PFSK-1 (cell line): Measurements from ENCODE around the gene THEM4.

Source experiments
- FOXP2 ChIP-seq: optimal IDR thresholded peaks from 2 replicates; pipeline ENCODE3; 2011; ENCODE audit warnings: borderline replicate concordance, control low read depth, inconsistent platforms; ENCODE audit not compliant: insufficient read depth; ENCODE audit errors: extremely low read length, extremely low read depth
- POLR2AphosphoS5 ChIP-seq: IDR thresholded peaks from 2 replicates; pipeline ENCODE4 v1.6.1; 2012; ENCODE audit warnings: low read depth, mild to moderate bottlenecking, control low read depth, low read length, moderate library complexity
- REST ChIP-seq, 2 experiments: IDR thresholded peaks; 2 replicates each; pipeline versions ENCODE4 v1.6.1 to v1.8.0; 2011 to 2012; ENCODE audit warnings: low read depth in 2 of 2, low read length in 2 of 2, control low read depth in 1 of 2, inconsistent platforms in 1 of 2, mild to moderate bottlenecking in 1 of 2, moderate library complexity in 1 of 2; ENCODE audit not compliant: insufficient read depth in 1 of 2
- SIN3A ChIP-seq: IDR thresholded peaks from 2 replicates; pipeline ENCODE4 v1.6.1; 2012; ENCODE audit warnings: mild to moderate bottlenecking, low read length, moderate library complexity, borderline replicate concordance; ENCODE audit not compliant: insufficient read depth
- TAF1 ChIP-seq: IDR thresholded peaks from 2 replicates; pipeline ENCODE4 v1.6.1; 2012; ENCODE audit warnings: low read length, control low read depth, borderline replicate concordance; ENCODE audit not compliant: insufficient read depth

THEM4 gene

DNA sequence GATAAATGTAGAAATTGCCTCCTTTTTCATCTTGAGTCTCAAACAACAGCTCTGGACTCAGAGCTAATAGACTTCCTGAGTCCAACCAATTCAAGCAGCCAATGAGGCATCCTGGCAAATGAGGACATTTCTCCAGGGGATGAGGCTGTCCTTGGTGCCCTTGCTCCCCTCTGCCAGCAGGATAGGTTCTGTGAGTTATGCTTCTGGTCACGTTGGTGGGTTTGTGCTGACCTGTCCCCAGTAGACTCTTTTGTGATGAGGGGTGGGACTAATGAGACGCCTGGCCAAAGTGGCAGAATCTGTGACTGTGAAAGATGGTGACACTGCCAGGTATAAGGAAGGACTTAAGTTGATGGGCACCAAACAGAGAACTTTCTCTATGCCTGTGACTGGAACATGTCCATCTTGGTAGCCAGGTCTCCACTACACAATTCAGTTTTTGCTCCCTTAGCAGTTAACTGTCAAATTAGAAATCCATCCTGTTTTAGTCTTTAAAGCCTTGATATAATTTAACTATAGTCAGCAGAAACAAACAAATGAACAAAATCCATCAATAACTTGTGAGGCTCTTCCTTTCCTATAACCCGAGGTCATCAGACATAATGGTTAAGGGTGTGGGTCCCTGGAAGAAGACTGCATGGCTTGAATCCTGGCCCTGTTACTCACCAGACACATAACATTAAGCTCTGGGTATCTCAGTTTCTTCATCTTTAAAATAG is 35.7 kb upstream of the THEM4 start:
- no peak for TF ChIP-seq TAF1

DNA sequence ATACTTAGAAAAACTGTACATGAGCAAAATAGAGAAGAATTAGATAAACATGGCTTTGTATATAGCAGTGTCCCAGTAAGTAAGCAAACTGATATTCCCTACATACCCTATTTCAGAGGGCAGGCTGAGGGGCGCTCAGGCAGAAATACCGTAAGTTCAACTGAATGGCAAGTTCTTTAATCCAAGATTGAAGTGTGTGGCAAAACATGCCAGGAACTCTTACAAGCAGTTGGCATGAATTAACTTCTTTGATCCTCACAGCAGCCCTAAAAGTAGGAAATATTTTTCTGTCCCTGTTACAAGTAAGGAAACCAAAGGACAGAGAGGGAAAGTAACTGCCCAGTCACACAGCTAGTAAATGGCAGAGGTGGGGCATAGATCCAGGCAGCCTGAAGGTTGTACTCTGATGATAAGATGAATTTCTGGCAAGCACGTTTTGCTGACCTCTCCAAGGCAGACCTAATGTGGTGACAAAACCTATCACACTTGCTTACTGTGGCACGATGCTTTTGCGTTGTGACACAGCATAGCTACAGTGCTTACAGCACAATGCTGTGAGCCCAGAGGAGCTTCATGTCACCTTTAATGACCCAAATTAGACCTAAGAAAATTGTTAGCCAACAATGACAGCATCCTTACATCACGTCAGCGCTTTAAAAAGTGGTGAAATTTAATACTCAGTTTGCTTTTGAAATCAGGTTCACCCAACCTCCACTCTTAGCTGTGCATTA is 35.0 kb upstream of the THEM4 start:
- TF ChIP-seq FOXP2, result no peak
- no peak for TF ChIP-seq POLR2AphosphoS5
- no peak for TF ChIP-seq REST (IDR thresholded peaks at IDR 0.05; ENCODE audit: insufficient read depth in 1 of 2, low read depth in 2 of 2, low read length in 2 of 2)
- TF ChIP-seq TAF1, result no peak

- TF ChIP-seq FOXP2 (no peak), REST (IDR thresholded peaks at IDR 0.05; ENCODE audit: insufficient read depth in 1 of 2, low read depth in 2 of 2, low read length in 2 of 2) (no peak), POLR2AphosphoS5 (no peak), TAF1 (no peak), SIN3A (no peak)
Observed at GRCh38 chr1:151943591-151943990, 34.3 kb upstream of the THEM4 start.

DNA sequence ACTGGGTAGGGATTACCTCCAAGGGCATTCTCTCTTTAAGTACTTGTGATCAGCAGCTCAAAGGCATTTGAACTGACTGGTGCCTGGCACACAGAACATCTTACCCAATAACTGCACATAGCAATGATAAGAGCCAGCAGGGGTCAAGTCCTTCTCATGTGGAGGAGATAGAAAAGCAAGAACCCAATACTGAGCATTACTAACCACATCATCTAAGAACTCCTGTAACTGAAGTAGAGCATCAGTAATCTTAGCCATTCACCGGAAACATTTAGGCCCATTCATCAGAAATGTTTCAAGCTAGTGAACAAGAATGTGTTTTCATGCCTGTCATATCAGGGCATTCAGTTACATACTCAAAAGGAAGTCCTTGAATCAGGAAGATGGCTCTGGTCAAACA is 33.6 kb upstream of the THEM4 start:
- TF ChIP-seq TAF1, result no peak
- no peak for TF ChIP-seq FOXP2
- TF ChIP-seq REST (IDR thresholded peaks at IDR 0.05; ENCODE audit: insufficient read depth in 1 of 2, low read depth in 2 of 2, low read length in 2 of 2), result no peak
- TF ChIP-seq POLR2AphosphoS5, result no peak
- no peak for TF ChIP-seq SIN3A

DNA sequence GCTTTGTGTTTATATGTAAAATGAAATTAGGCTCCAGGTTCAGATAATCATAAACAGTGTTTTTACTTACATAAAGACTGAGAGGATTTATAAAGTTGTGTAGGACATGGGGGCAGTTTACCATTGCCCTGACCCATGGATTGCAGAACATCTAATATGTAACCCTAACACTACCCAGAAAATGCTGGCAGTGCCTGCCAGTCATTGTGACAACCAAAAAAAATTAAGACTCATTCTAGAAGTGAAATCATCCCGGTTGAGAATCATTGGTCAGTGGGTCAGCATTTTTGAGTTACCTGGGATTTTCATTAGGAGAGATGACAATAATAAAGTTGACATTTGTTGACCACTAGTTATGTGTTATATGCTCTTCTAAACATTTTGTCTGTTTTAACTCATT is 31.2 kb upstream of the THEM4 start:
- TF ChIP-seq TAF1 (no peak), SIN3A (no peak), POLR2AphosphoS5 (no peak), FOXP2 (no peak), REST (IDR thresholded peaks at IDR 0.05; ENCODE audit: insufficient read depth in 1 of 2, low read depth in 2 of 2, low read length in 2 of 2) (no peak)
